Psoas muscle (tissue), 8 donors: Measurements from ENCODE around the gene KLRC2. TPM values are rescaled to one million over a fixed set of nuclear protein-coding genes. Genes with fewer than 3 reads are reported as not detected.
"Not testable (repeated sequence)": the region's sequence is repeated elsewhere in the genome, so short reads cannot be mapped to it uniquely, and the experiment has no call there.

Experiments
- ATAC-seq, 4 donors: fragments of 200-7000 bp; cut with Tn5 transposase; one replicate each; pipeline ENCODE4 v1.9.1; 2020; ENCODE audit warnings: moderate library complexity in 3 of 4, mild to moderate bottlenecking in 2 of 4
- DNase-seq, 2 donors: peaks; one replicate each; pipeline ENCODE4 v3.0.0-alpha.2; 2020
- H3K27ac ChIP-seq: fragments of 200-600 bp; one replicate; pipeline ENCODE4 v1.8.0; 2022
- H3K27me3 ChIP-seq, 3 donors: fragments of 200-600 bp in 1 of 3; one replicate each; pipeline versions ENCODE4 v1.6.1 to v1.8.0; 2013 to 2022; ENCODE audit warnings: low read length in 2 of 3, mild to moderate bottlenecking in 2 of 3, moderate library complexity in 1 of 3; ENCODE audit not compliant: insufficient read depth in 3 of 3
- H3K36me3 ChIP-seq, 2 donors: fragments of 200-600 bp in 1 of 2; one replicate each; pipeline versions ENCODE4 v1.6.1 to v1.8.0; 2013 to 2022; ENCODE audit warnings: low read depth in 1 of 2, mild to moderate bottlenecking in 1 of 2, moderate library complexity in 1 of 2; ENCODE audit not compliant: insufficient read depth in 1 of 2
- H3K4me1 ChIP-seq: fragments of 200-600 bp; one replicate; pipeline ENCODE4 v1.8.0; 2022
- H3K4me3 ChIP-seq: fragments of 200-600 bp; one replicate; pipeline ENCODE4 v1.8.0; 2022; ENCODE audit warnings: mild to moderate bottlenecking
- H3K9me3 ChIP-seq: fragments of 200-600 bp; one replicate; pipeline ENCODE4 v1.8.0; 2022
- CTCF ChIP-seq: fragments of 200-600 bp; IDR thresholded peaks from one replicate; pipeline ENCODE4 v1.8.0; 2022; ENCODE audit warnings: antibody characterized with exemption
- WGBS, 3 donors: extraction: QIAGEN DNeasy Blood & Tissue Kit; methylation state at CpG; one replicate each; pipeline versions ENCODE4 v1.1.6 to v1.1.7; 2013; 5-methylcytosine and 5-hydroxymethylcytosine counted together
- intact Hi-C, 2 donors: fragments of 100-400 bp; cut with DNase I; formaldehyde crosslinking; loops; one replicate each; pipeline versions ENCODE4 v1.11.0 to v1.14.2; 2022
- polyA plus RNA-seq, 3 donors: library from polyadenylated mRNA; stranded (reverse); fragments of 200-250 nt; gene quantifications; one replicate each; pipeline ENCODE4 v1.2.3, GENCODE V29; 2013
- total RNA-seq, 4 donors: library from RNA; stranded (reverse); fragmentation: NEBNext Ultra II Directional in 2 of 4; extraction: Animal tissue kit (Norgen Biotek cat#: 25700) in 2 of 4; gene quantifications; one replicate each; pipeline versions ENCODE4 v1.2.1 to v1.2.4, GENCODE V29; 2021 to 2023
- donor health status: healthy with polysubstance abuse.
- donor health status: DM: no; HTN: no; CAD: no; lungs with moderate emphysema.
- donor health status: Bipolar disorder and iron deficiency.
- donor health status: healthy.
- donor health status: DM: yes; HTN: yes; CAD: no.
- donor health status: DM: no; HTN: no; CAD: no.
- donor health status: DM: no; HTN: no; CAD: no.
- donor health status: DM: yes; HTN: yes; CAD: no.

Gene KLRC2
- total and polyA plus RNA-seq, 7 donors: not detected

- Histone ChIP-seq H3K4me3 (no peak overlapping the region), H3K9me3 (no peaks in the 10 kb centered on the region), H3K36me3 (no peaks in the 10 kb centered on the region), H3K27ac (no peak overlapping the region), H3K4me1 (no peaks in the 10 kb centered on the region), H3K27me3 (no peaks in the 10 kb centered on the region)
- intact Hi-C loops: no loop called here
- no peak for ATAC-seq
- no peak for TF ChIP-seq CTCF
- 63 to 83% (median 75%) methylated on average over 2 of the region's 2 CpGs for WGBS, 3 donors
- DNase-seq: no peak
Observed at GRCh38 chr12:10398168-10398567, 37.6 kb downstream of the KLRC2 start.

DNA sequence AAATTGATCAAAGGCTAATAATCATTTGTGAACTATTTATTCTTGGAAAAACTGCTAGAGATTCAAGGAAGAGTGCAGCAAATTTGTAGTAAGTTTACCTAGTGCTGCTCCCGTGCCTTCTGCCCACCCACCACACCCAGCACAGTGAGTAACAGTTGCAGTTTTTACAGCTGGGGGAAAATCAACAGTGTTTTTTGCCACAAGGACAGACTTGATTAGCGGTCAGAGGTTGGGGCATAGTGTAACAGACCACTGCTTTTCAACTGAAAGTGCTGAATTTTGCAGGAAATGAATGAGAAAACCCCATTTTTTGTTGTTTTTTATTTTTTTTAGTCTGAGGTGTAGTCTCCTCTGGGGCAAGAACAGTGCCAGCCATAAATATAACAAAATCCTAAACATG lies 38.5 kb downstream of the KLRC2 start:
- ATAC-seq (no peak), DNase-seq (no peak)
- no peaks in the 10 kb centered on the region for H3K4me1 ChIP-seq
- no peaks in the 10 kb centered on the region for H3K36me3 ChIP-seq
- WGBS, 3 donors: 38 to 72% (median 55%) methylated on average over 2 of the region's 2 CpGs
- H3K9me3 ChIP-seq: no peaks in the 10 kb centered on the region
- intact Hi-C loops: no loop called here
- H3K27me3 ChIP-seq: no peaks in the 10 kb centered on the region
- TF ChIP-seq CTCF: no peak
- H3K4me3 ChIP-seq: no peak overlapping the region
- H3K27ac ChIP-seq: no peak overlapping the region

GRCh38 chr12:10396176-10396575 lies 39.6 kb downstream of the KLRC2 start:
- intact Hi-C loops, H3K9me3 ChIP-seq, H3K36me3 ChIP-seq, H3K27me3 ChIP-seq, H3K4me1 ChIP-seq, DNase-seq: not testable (repeated sequence)
- peak in 1 of 4 donors; percentile 21 for ATAC-seq
- Histone ChIP-seq H3K4me3 (peak overlapping the region; percentile 12), H3K27ac (peak overlapping the region; percentile 34)
- 67 to 85% (median 77%) methylated on average over 15 of the region's 15 CpGs for WGBS, 3 donors

GRCh38 chr12:10395390-10395998 lies 40.3 kb downstream of the KLRC2 start:
- H3K9me3 ChIP-seq: no peaks in the 10 kb centered on the region
- peak overlapping the region; percentile 12 for H3K4me3 ChIP-seq
- peak overlapping the region; percentile 34 for H3K27ac ChIP-seq
- 18 to 23% (median 21%) methylated on average over 6 of the region's 6 CpGs for WGBS, 3 donors
- DNase-seq (peak in 1 of 2 donors; percentile 21), ATAC-seq (peak; percentile 61 to 73 (median 68))
- intact Hi-C loops: no loop called here
- no peak for TF ChIP-seq CTCF
- H3K36me3 ChIP-seq: no peaks in the 10 kb centered on the region
- H3K27me3 ChIP-seq: no peaks in the 10 kb centered on the region
- no peaks in the 10 kb centered on the region for H3K4me1 ChIP-seq

- H3K36me3 ChIP-seq, ATAC-seq, DNase-seq, H3K4me3 ChIP-seq, H3K4me1 ChIP-seq, H3K9me3 ChIP-seq, intact Hi-C loops, H3K27me3 ChIP-seq: not testable (repeated sequence)
- H3K27ac ChIP-seq: peak overlapping the region; percentile 34
- WGBS, 3 donors: 85 to 88% (median 87%) methylated on average over 11 of the region's 11 CpGs
Observed at GRCh38 chr12:10394531-10395152, 41.2 kb downstream of the KLRC2 start.
